HepG2 (cell line): ENCODE measurements around the gene SUPT6H. TPM values are rescaled to one million over a fixed set of nuclear protein-coding genes. Genes with fewer than 3 reads are reported as not detected.

ENCODE experiments used
- ATF1 ChIP-seq: IDR thresholded peaks from 2 replicates; pipeline ENCODE4 v1.6.1; 2016; ENCODE audit warnings: mild to moderate bottlenecking, control low read depth
- FOSL2 ChIP-seq: sonication (generic); formaldehyde crosslinking; IDR thresholded peaks from 2 replicates; pipeline ENCODE4 v1.4.0; 2020; ENCODE audit warnings: missing genetic modification reagents
- GATAD2A ChIP-seq: IDR thresholded peaks from 2 replicates; pipeline ENCODE4 v1.6.1; 2016
- KDM1A ChIP-seq: IDR thresholded peaks from 2 replicates; pipeline ENCODE4 v1.6.1; 2016; ENCODE audit warnings: missing compliant biosample characterization
- KMT2B ChIP-seq: IDR thresholded peaks from 2 replicates; pipeline ENCODE4 v1.6.1; 2016; ENCODE audit warnings: missing genetic modification reagents, missing compliant biosample characterization
- MXD1 ChIP-seq: sonication (generic); formaldehyde crosslinking; IDR thresholded peaks from 2 replicates; pipeline ENCODE4 v1.4.0; 2020; ENCODE audit warnings: mild to moderate bottlenecking, missing genetic modification reagents
- MYC ChIP-seq: sonication (generic); formaldehyde crosslinking; IDR thresholded peaks from 2 replicates; pipeline ENCODE4 v1.9.0; 2021; ENCODE audit warnings: missing genetic modification reagents, borderline replicate concordance
- NPAS2 ChIP-seq: sonication (generic); formaldehyde crosslinking; IDR thresholded peaks from 2 replicates; pipeline ENCODE4 v1.8.0; 2022; ENCODE audit warnings: mild to moderate bottlenecking, missing genetic modification reagents, borderline replicate concordance
- NR2F2 ChIP-seq: IDR thresholded peaks from 2 replicates; pipeline ENCODE4 v1.6.1; 2012; ENCODE audit warnings: low read depth, inconsistent platforms, borderline replicate concordance
- PITX1 ChIP-seq: sonication (generic); formaldehyde crosslinking; IDR thresholded peaks from 2 replicates; pipeline ENCODE4 v1.5.1; 2020; ENCODE audit warnings: mild to moderate bottlenecking, missing genetic modification reagents
- POGZ ChIP-seq: sonication (generic); formaldehyde crosslinking; IDR thresholded peaks from 2 replicates; pipeline ENCODE4 v1.4.0; 2020; ENCODE audit warnings: mild to moderate bottlenecking, missing genetic modification reagents
- RAD51 ChIP-seq: fragments of 450-650 bp; IDR thresholded peaks from 2 replicates; pipeline ENCODE4 v1.6.1; 2016; ENCODE audit warnings: borderline replicate concordance
- RFXAP ChIP-seq: sonication (generic); formaldehyde crosslinking; IDR thresholded peaks from 2 replicates; pipeline ENCODE4 v1.4.0; 2020; ENCODE audit warnings: missing genetic modification reagents, borderline replicate concordance
- SKI ChIP-seq: fragments of 450-650 bp; IDR thresholded peaks from one replicate; pipeline ENCODE4 v1.6.1; 2018; ENCODE audit warnings: mild to moderate bottlenecking; ENCODE audit not compliant: partially characterized antibody
- SSRP1 ChIP-seq: IDR thresholded peaks from 2 replicates; pipeline ENCODE4 v1.6.1; 2016; ENCODE audit warnings: control low read depth
- TAF1 ChIP-seq: sonication (generic); formaldehyde crosslinking; IDR thresholded peaks from 2 replicates; pipeline ENCODE4 v1.4.0; 2020; ENCODE audit warnings: missing genetic modification reagents
- ZBTB38 ChIP-seq: sonication (generic); formaldehyde crosslinking; IDR thresholded peaks from 2 replicates; pipeline ENCODE4 v1.5.1; 2020; ENCODE audit warnings: mild to moderate bottlenecking, missing genetic modification reagents
- ZC3H4 ChIP-seq: sonication (generic); formaldehyde crosslinking; IDR thresholded peaks from 2 replicates; pipeline ENCODE4 v1.4.0; 2020; ENCODE audit warnings: missing genetic modification reagents, borderline replicate concordance
- ZKSCAN5 ChIP-seq: sonication (generic); formaldehyde crosslinking; IDR thresholded peaks from 2 replicates; pipeline ENCODE4 v1.5.1; 2020; ENCODE audit warnings: mild to moderate bottlenecking, missing genetic modification reagents
- ZNF331 ChIP-seq: sonication (generic); formaldehyde crosslinking; IDR thresholded peaks from 2 replicates; pipeline ENCODE4 v1.4.0; 2020; ENCODE audit warnings: missing genetic modification reagents
- ZNF570 ChIP-seq: sonication (generic); formaldehyde crosslinking; IDR thresholded peaks from 2 replicates; pipeline ENCODE4 v1.4.0; 2020; ENCODE audit warnings: mild to moderate bottlenecking, missing genetic modification reagents, borderline replicate concordance
- ZNF740 ChIP-seq: sonication (generic); formaldehyde crosslinking; IDR thresholded peaks from 2 replicates; pipeline ENCODE4 v1.4.0; 2020; ENCODE audit warnings: missing genetic modification reagents
- ZNF75D ChIP-seq: sonication (generic); formaldehyde crosslinking; IDR thresholded peaks from 2 replicates; pipeline ENCODE4 v1.8.1; 2023; ENCODE audit warnings: missing genetic modification reagents, mild to moderate bottlenecking, borderline replicate concordance
- polyA plus RNA-seq, 8 experiments: library from polyadenylated mRNA; depleted of rRNA in 3 of 8; stranded (reverse) in 7 of 8; unstranded in 1 of 8; fragments of >200 nt; fragmentation: Illumina TruSeq in 4 of 8; extraction: Trizol in 4 of 8; gene quantifications; 2 replicates each; pipeline versions ENCODE4 v1.2.1 to v1.2.3, GENCODE V29; 2011 to 2016; ENCODE audit warnings: low read depth in 4 of 8, missing spikeins in 1 of 8, mixed read lengths in 1 of 8; ENCODE audit not compliant: insufficient read depth in 1 of 8
- total RNA-seq, 5 experiments: library from RNA; depleted of rRNA; stranded (reverse); fragments of >200 nt; fragmentation: Illumina TruSeq; extraction: Trizol; gene quantifications; 2 replicates each; pipeline ENCODE4 v1.2.3, GENCODE V29; 2016; ENCODE audit warnings: low read depth in 1 of 5

Gene SUPT6H
- total and polyA plus RNA-seq, 2 of the 13 experiments (the other 11 are each of a cell fraction or from before 2014, with no cell fraction given) = 32.7 to 39.9 TPM

- TF ChIP-seq MYC (no peak), ZNF331 (no peak), RAD51 (no peak), MXD1 (CRISPR knock-in tag) (no peak), ZBTB38 (CRISPR knock-in tag) (peak; percentile 63; the same call in 1 of the 2 replicates), SSRP1 (CRISPR knock-in tag) (peak; percentile 57), RFXAP (CRISPR knock-in tag) (no peak), ZC3H4 (CRISPR knock-in tag) (0 out of 2 replicates have a peak, but pooled peaks have one; percentile 9), ZNF740 (CRISPR knock-in tag) (peak; percentile 0; the same call in 1 of the 2 replicates), ZNF75D (no peak), FOSL2 (0 out of 2 replicates have a peak, but pooled peaks have one; percentile 2), KMT2B (no peak), KDM1A (CRISPR knock-in tag) (no peak), ZNF570 (no peak), GATAD2A (CRISPR knock-in tag) (no peak), ZKSCAN5 (CRISPR knock-in tag) (no peak), TAF1 (CRISPR knock-in tag) (no peak), SKI (no peak), NR2F2 (peak; percentile 12; the same call in 1 of the 2 replicates), ATF1 (CRISPR knock-in tag) (no peak), POGZ (no peak), NPAS2 (CRISPR knock-in tag) (no peak), PITX1 (CRISPR knock-in tag) (no peak)
These were observed 62.6 kb downstream of the SUPT6H start (continued) for GRCh38 chr17:28724500-28725165.
